ENCODE data around the gene GSTCD. TPM values are rescaled to one million over a fixed set of nuclear protein-coding genes. Genes with fewer than 3 reads are reported as not detected.

The GSTCD gene
- total RNA-seq, 1 experiment from 2014 or later = 23.9 TPM

DNA sequence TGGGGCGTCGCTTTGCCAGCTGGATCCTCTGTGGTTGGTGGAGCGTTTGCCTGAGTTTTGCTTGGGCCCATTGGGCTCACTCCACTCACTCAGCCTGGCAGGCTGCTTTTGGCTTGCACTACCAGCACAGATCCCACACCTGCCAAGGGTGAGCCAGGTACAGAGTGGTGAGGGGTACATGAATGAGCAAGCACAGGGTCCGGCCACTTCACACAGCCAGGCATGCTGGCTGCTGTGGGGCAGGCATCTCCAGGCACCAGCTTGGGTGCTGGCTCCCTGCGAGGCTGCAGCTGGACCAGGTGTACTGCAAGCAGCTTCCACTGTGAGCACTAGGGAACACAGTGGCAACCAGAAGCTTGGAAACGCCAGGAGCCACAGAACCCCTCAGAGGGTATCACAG, 126.6 kb downstream of the GSTCD start:
- intact Hi-C loops (cut with micrococcal nuclease; ENCODE audit: unreplicated experiment) = no loop called here
- H3K9me3 Mint-ChIP-seq (ENCODE audit: low read depth, unreplicated experiment) = no peaks in the 10 kb centered on the region

DNA sequence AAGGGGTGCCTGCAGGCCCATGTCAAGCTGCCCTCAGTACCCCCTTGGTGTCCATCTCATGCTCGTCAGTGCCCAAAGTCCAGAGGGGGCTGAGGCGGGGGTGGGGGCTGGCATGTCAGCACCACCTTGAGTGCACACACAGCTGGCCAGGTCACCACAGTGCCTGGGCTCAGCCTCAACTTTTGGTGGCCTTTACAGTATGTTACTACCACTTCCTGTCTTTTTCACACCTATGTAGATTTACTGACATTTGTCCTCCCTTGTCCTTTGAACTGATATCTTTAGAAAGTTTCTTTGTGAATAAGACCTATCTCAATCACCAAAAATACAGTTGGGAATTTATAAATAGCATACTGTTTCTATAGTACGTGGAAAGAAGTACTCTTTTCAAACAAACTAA, 128.0 kb downstream of the GSTCD start:
- H3K4me3 Mint-ChIP-seq (ENCODE audit: low read depth, unreplicated experiment) = no peak overlapping the region
- H3K27ac Mint-ChIP-seq (ENCODE audit: unreplicated experiment) = no peak overlapping the region

More for the DNA sequence above, 126.6 kb downstream of the GSTCD start:
- Mint-ChIP-seq H3K4me3 (ENCODE audit: low read depth, unreplicated experiment) (no peak overlapping the region), H3K4me1 (ENCODE audit: low read depth, unreplicated experiment) (no peaks in the 10 kb centered on the region), H3K27me3 (ENCODE audit: unreplicated experiment) (no peaks in the 10 kb centered on the region), H3K27ac (ENCODE audit: unreplicated experiment) (no peak overlapping the region), H3K36me3 (ENCODE audit: insufficient read depth, unreplicated experiment) (no peaks in the 10 kb centered on the region)
- BruUV-seq (replicated peaks) = no TSS peak
- DNase-seq = no peak
- CTCF ChIA-PET = no interaction called here
- TF ChIP-seq, protein P1, sequence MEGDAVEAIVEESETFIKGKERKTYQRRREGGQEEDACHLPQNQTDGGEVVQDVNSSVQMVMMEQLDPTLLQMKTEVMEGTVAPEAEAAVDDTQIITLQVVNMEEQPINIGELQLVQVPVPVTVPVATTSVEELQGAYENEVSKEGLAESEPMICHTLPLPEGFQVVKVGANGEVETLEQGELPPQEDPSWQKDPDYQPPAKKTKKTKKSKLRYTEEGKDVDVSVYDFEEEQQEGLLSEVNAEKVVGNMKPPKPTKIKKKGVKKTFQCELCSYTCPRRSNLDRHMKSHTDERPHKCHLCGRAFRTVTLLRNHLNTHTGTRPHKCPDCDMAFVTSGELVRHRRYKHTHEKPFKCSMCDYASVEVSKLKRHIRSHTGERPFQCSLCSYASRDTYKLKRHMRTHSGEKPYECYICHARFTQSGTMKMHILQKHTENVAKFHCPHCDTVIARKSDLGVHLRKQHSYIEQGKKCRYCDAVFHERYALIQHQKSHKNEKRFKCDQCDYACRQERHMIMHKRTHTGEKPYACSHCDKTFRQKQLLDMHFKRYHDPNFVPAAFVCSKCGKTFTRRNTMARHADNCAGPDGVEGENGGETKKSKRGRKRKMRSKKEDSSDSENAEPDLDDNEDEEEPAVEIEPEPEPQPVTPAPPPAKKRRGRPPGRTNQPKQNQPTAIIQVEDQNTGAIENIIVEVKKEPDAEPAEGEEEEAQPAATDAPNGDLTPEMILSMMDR (IDR thresholded peaks at IDR 0.05; ENCODE audit: unreplicated experiment) = no peak

DNA sequence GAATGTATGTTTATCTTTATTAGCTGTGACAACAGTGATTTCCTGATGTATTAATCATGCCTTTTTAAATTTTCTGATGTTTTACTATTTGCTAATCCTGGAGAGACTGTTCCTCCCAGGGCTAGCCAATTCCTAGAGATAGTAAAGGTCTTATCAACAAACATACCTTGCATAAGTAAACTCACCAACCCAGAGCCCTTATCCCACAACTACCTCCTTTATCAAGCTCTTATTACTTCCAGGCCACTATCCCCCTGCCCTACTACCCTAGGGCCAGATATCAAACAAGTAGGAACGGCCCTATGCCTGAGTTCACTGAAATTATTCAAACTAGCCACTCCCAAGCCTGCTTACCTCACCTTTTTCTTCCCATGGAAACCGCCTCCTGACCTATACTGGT, 128.5 kb downstream of the GSTCD start:
- intact Hi-C loops (cut with micrococcal nuclease; ENCODE audit: unreplicated experiment) = no loop called here
- H3K27me3 Mint-ChIP-seq (ENCODE audit: unreplicated experiment) = no peaks in the 10 kb centered on the region
- H3K4me3 Mint-ChIP-seq (ENCODE audit: low read depth, unreplicated experiment) = no peak overlapping the region
- CTCF ChIA-PET = no interaction called here
- no peaks in the 10 kb centered on the region for H3K4me1 Mint-ChIP-seq (ENCODE audit: low read depth, unreplicated experiment)
- no peaks in the 10 kb centered on the region for H3K36me3 Mint-ChIP-seq (ENCODE audit: insufficient read depth, unreplicated experiment)
- no peak for DNase-seq
- TF ChIP-seq, protein P1 (IDR thresholded peaks at IDR 0.05; ENCODE audit: unreplicated experiment) = no peak
- BruUV-seq (replicated peaks) = no TSS peak
- H3K9me3 Mint-ChIP-seq (ENCODE audit: low read depth, unreplicated experiment) = no peaks in the 10 kb centered on the region
- no peak overlapping the region for H3K27ac Mint-ChIP-seq (ENCODE audit: unreplicated experiment)

More for the DNA sequence above, 128.0 kb downstream of the GSTCD start:
- Mint-ChIP-seq H3K4me1 (ENCODE audit: low read depth, unreplicated experiment) (no peaks in the 10 kb centered on the region), H3K36me3 (ENCODE audit: insufficient read depth, unreplicated experiment) (no peaks in the 10 kb centered on the region), H3K9me3 (ENCODE audit: low read depth, unreplicated experiment) (no peaks in the 10 kb centered on the region), H3K27me3 (ENCODE audit: unreplicated experiment) (no peaks in the 10 kb centered on the region)
- intact Hi-C loops (cut with micrococcal nuclease; ENCODE audit: unreplicated experiment) = no loop called here
- BruUV-seq (replicated peaks) = no TSS peak
- DNase-seq = no peak
- CTCF ChIA-PET = no interaction called here
- TF ChIP-seq, protein P1 (IDR thresholded peaks at IDR 0.05; ENCODE audit: unreplicated experiment) = no peak

DNA sequence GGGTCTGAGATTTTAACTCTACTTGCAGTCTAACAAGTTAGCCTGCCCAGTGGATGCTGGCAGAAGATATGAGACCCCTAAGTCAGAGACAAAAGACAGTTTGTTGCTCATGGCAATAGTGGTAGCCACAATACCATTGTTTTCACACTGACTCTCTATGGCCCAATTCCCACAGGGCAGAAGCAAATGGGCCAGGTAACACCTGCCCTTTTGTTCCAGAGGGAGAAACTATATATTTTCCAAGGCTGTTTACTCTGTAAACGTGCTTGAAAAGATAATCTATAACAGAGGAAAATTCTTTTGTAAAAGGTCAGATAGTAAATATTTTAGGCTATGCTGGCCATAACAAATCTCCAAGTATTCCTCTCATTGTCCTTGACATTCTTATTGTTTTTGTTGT, 129.5 kb downstream of the GSTCD start:
- no peaks in the 10 kb centered on the region for H3K27me3 Mint-ChIP-seq (ENCODE audit: unreplicated experiment)
- intact Hi-C loops (cut with micrococcal nuclease; ENCODE audit: unreplicated experiment) = no loop called here
- TF ChIP-seq, protein P1 (IDR thresholded peaks at IDR 0.05; ENCODE audit: unreplicated experiment) = no peak
- CTCF ChIA-PET = no interaction called here
- DNase-seq = no peak
- H3K4me3 Mint-ChIP-seq (ENCODE audit: low read depth, unreplicated experiment) = no peak overlapping the region
- no TSS peak for BruUV-seq (replicated peaks)
- H3K36me3 Mint-ChIP-seq (ENCODE audit: insufficient read depth, unreplicated experiment) = no peaks in the 10 kb centered on the region
- no peaks in the 10 kb centered on the region for H3K9me3 Mint-ChIP-seq (ENCODE audit: low read depth, unreplicated experiment)
- no peak overlapping the region for H3K27ac Mint-ChIP-seq (ENCODE audit: unreplicated experiment)
- H3K4me1 Mint-ChIP-seq (ENCODE audit: low read depth, unreplicated experiment) = no peaks in the 10 kb centered on the region

Measured in Calu3 (cell line).